GM12878 (cell line): Measurements from ENCODE around the gene C15orf39. TPM values are rescaled to one million over a fixed set of nuclear protein-coding genes. Genes with fewer than 3 reads are reported as not detected.

Source experiments
- ATAC-seq: fragments of 200-7000 bp; cut with Tn5 transposase; 3 replicates; pipeline ENCODE4 v1.9.1; 2020; ENCODE audit warnings: mild to moderate bottlenecking, moderate library complexity
- BruUV-seq: library from RNA; stranded (reverse); fragments of 400-500 nt; replicated peaks from 2 replicates; lab custom pipeline; 2021; lab: Mats Ljungman, UMichigan
- CTCF ChIA-PET: fragments of 300-600 bp; sonication (Branson Sonifier 250); formaldehyde crosslinking; extraction: SDS; loops from one replicate; lab custom pipeline; 2021; ENCODE audit warnings: inconsistent platforms; lab: Yijun Ruan, JAX
- POLR2A ChIA-PET: fragments of 350-600 bp; formaldehyde crosslinking; extraction: SDS; loops from one replicate; lab custom pipeline; 2021; ENCODE audit warnings: inconsistent platforms; lab: Charles Lee
- RAD21 ChIA-PET: fragments of 300-600 bp; sonication (Branson Sonifier 250); formaldehyde crosslinking; loops from one replicate; lab custom pipeline; 2023; ENCODE audit warnings: antibody characterized with exemption; ENCODE audit not compliant: unreplicated experiment; lab: Charles Lee
- SMC1A ChIA-PET: fragments of 300-600 bp; sonication (Branson Sonifier 250); formaldehyde crosslinking; loops from one replicate; lab custom pipeline; 2023; ENCODE audit not compliant: unreplicated experiment, uncharacterized antibody; lab: Charles Lee
- DNase-seq: peaks from one replicate; pipeline ENCODE4 v3.0.0-alpha.2; 2011; ENCODE audit warnings: low read depth, low spot score
- FAIRE-seq: peaks from 3 replicates; lab custom pipeline; 2011; peaks lifted over from hg19 to GRCh38; lab: Jason Lieb, UNC
- H2AFZ ChIP-seq: 2 replicates; pipeline ENCODE4 v1.6.0; 2011; ENCODE audit warnings: low read depth, low read length, control low read depth; ENCODE audit not compliant: control insufficient read depth
- H3K27ac ChIP-seq: 2 replicates; pipeline ENCODE4 v1.5.1; 2011; ENCODE audit warnings: control low read depth; ENCODE audit not compliant: control insufficient read depth, insufficient read depth
- H3K27me3 ChIP-seq, 2 experiments: replicated peaks in 1 of 2; 2 replicates each; pipeline versions ENCODE4 v1.6.0 to v1.6.1; 2011; ENCODE audit warnings: low read length in 1 of 2; ENCODE audit not compliant: control insufficient read depth in 2 of 2, insufficient read depth in 2 of 2
- H3K36me3 ChIP-seq, 2 experiments: 2 replicates each; pipeline ENCODE4 v1.5.1; 2011; ENCODE audit warnings: low read length in 1 of 2; ENCODE audit not compliant: control insufficient read depth in 2 of 2, insufficient read depth in 2 of 2
- H3K4me1 ChIP-seq: 2 replicates; pipeline ENCODE4 v1.6.1; 2011; ENCODE audit warnings: mild to moderate bottlenecking, low read length, moderate library complexity, mixed read lengths; ENCODE audit not compliant: control insufficient read depth, insufficient read depth
- H3K4me2 ChIP-seq: 2 replicates; pipeline ENCODE4 v1.6.0; 2011; ENCODE audit warnings: control low read depth; ENCODE audit not compliant: control insufficient read depth, insufficient read depth
- H3K4me3 ChIP-seq: fragments of 200-600 bp; sonication (generic); 2 replicates; pipeline ENCODE4 v1.5.1; 2016
- H3K79me2 ChIP-seq: 2 replicates; pipeline ENCODE4 v1.6.0; 2011; ENCODE audit warnings: low read length; ENCODE audit not compliant: control insufficient read depth, insufficient read depth
- H3K9ac ChIP-seq: 2 replicates; pipeline ENCODE4 v1.8.0; 2011; ENCODE audit warnings: low read length, control low read depth, mixed read lengths; ENCODE audit not compliant: control insufficient read depth, insufficient read depth
- H3K9me3 ChIP-seq: replicated peaks from 3 replicates; pipeline ENCODE4 v1.5.1; 2011; ENCODE audit warnings: mild to moderate bottlenecking, low read length; ENCODE audit not compliant: control insufficient read depth, insufficient read depth
- H4K20me1 ChIP-seq: 2 replicates; pipeline ENCODE4 v1.6.0; 2011; ENCODE audit not compliant: control insufficient read depth, insufficient read depth
- BCL11A ChIP-seq: IDR thresholded peaks from 2 replicates; pipeline ENCODE4 v1.6.1; 2011; ENCODE audit warnings: low read depth, low read length
- EGR1 ChIP-seq, 2 experiments: IDR thresholded peaks; 1 replicate in 1 of 2; 2 replicates in 1 of 2; pipeline ENCODE4 v1.6.1; 2011 to 2012; ENCODE audit warnings: low read depth in 2 of 2, low read length in 2 of 2, borderline replicate concordance in 1 of 2, mild to moderate bottlenecking in 1 of 2, moderate library complexity in 1 of 2
- TAF1 ChIP-seq: IDR thresholded peaks from 2 replicates; pipeline ENCODE4 v1.6.1; 2011; ENCODE audit warnings: mild to moderate bottlenecking, low read depth, low read length, borderline replicate concordance
- TBL1XR1 ChIP-seq: IDR thresholded peaks from 2 replicates; pipeline ENCODE4 v1.6.1; 2012; ENCODE audit warnings: low read depth, low read length, improper control_type of control experiment
- WGBS: methylation state at CpG from one replicate; pipeline ENCODE4 v1.1.6; 2016; ENCODE audit warnings: low lambda C conversion rate; ENCODE audit not compliant: insufficient replicate concordance, insufficient coverage; ENCODE audit errors: missing lambda C conversion rate; 5-methylcytosine and 5-hydroxymethylcytosine counted together
- in situ Hi-C: fragments of 300-500 bp; cut with MboI; formaldehyde crosslinking; loops from 9 replicates; pipeline ENCODE4 v1.14.3; 2018; ENCODE audit warnings: mixed read lengths
- intact Hi-C: fragments of 100-400 bp; cut with micrococcal nuclease; formaldehyde crosslinking; loops from one replicate; pipeline ENCODE4 v1.14.2; 2022; ENCODE audit not compliant: unreplicated experiment
- polyA plus RNA-seq, 11 experiments: library from polyadenylated mRNA; depleted of rRNA in 4 of 11; unstranded in 6 of 11; stranded (reverse) in 5 of 11; fragments of >200 nt; fragmentation: Nextera tagmentation in 4 of 11; fragmentation: Illumina TruSeq in 1 of 11; extraction: Ambion mirVana in 4 of 11; extraction: Trizol in 1 of 11; gene quantifications; 1 replicate in 1 of 11; 2 replicates in 10 of 11; pipeline versions ENCODE4 v1.2.1 to v1.2.3, GENCODE V29; 2011 to 2016; ENCODE audit warnings: inconsistent platforms in 2 of 11, missing spikeins in 2 of 11, low read depth in 1 of 11
- total RNA-seq, 4 experiments: library from RNA; depleted of rRNA in 3 of 4; stranded (reverse); fragments of >200 nt in 3 of 4; fragmentation: Illumina TruSeq in 1 of 4; extraction: Trizol in 1 of 4; gene quantifications; 2 replicates each; pipeline versions ENCODE4 v1.2.1 to v1.2.3, GENCODE V29; 2013 to 2021
- TF ChIP-seq, protein P1 (sequence below): fragments of 450-650 bp; IDR thresholded peaks from 2 replicates; pipeline ENCODE4 v1.6.1; 2017; ENCODE audit warnings: mild to moderate bottlenecking, moderate library complexity
- TF ChIP-seq, protein P2 (sequence below): IDR thresholded peaks from 2 replicates; pipeline ENCODE4 v1.6.1; 2012; ENCODE audit warnings: improper control_type of control experiment, low read depth, low read length; ENCODE audit not compliant: insufficient replicate concordance

The C15orf39 gene
- total and polyA plus RNA-seq, 10 of the 15 experiments (the other 5 are each of a cell fraction or from before 2014, with no cell fraction given), result 2.3 to 139 (median 33.0) TPM

DNA sequence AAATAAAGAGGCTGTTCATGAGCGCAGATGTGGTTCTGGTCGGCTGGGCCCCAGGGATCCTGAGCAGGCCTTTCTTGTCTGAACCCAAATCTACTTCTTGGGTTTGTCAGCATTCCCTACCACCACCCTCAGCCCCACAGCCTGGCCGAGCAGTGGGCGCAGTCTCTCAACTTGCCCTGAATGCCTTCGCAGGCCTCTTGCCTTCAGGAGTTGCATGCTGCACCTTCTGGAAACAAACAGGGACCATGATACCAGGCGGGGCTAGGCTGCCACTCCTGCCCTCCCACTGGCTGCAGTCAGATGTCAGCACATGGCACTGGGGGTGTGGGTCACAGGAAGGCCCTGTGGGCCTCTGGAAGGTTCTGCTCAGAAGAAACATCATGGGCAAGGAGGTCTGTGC is 13.2 kb upstream of the C15orf39 start (continued):
- TF ChIP-seq EGR1 (IDR thresholded peaks at IDR 0.05; ENCODE audit: borderline replicate concordance in 1 of 2, low read depth in 2 of 2, low read length in 2 of 2) (no peak), BCL11A (no peak)

DNA sequence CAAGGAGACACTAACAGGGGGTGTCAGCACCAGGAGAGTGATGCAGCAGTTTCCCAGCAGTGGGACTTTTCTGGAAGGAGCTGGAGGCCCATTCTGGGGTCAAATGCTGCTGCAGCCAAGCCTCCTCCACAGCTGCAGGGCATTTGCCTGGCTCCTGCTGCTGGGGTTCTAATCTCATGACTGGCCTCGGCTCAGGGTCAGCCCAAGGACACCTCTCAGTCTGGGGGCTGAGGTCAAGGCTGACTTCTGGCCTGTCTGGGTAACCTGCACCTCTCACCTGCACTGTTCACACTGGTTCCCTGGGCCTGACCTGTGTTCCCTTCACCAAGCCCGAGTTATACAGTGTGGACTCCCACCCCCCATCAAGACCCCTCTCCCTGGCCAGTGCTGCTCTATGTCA is 10.4 kb upstream of the C15orf39 start:
- FAIRE-seq (no peak), DNase-seq (no peak), ATAC-seq (no peak)
- Histone ChIP-seq H3K4me3 (no peak overlapping the region), H3K9me3 (no peaks in the 10 kb centered on the region; the same call in 2 of the 3 replicates), H2AFZ (no peak overlapping the region), H3K27me3 (no peaks in the 10 kb centered on the region), H4K20me1 (no peaks in the 10 kb centered on the region; the same call in 1 of the 2 replicates), H3K36me3 (no peaks in the 10 kb centered on the region), H3K79me2 (no peaks in the 10 kb centered on the region), H3K27ac (no peak overlapping the region), H3K4me2 (no peak overlapping the region), H3K9ac (no peak overlapping the region), H3K4me1 (peaks cover 4% of the 10 kb centered on the region)
- ChIA-PET POLR2A (interaction anchor here (0.6 kb wide), 1 partner anchor 131 kb away, joined by 5 read pairs; no protein-coding TSS in a partner anchor), RAD21 (interaction anchor here (1.2 kb wide), 1 partner anchor 10 kb away, joined by 3 read pairs; the partner anchor contains the start of gene C15orf39), SMC1A (interaction anchor here (1.0 to 1.4 kb wide), 2 partner anchors 9 to 16 kb away, joined by 3 read pairs; no protein-coding TSS in a partner anchor), CTCF (no interaction called here)
- TF ChIP-seq TBL1XR1 (no peak), TAF1 (no peak)
- TF ChIP-seq, protein P1, sequence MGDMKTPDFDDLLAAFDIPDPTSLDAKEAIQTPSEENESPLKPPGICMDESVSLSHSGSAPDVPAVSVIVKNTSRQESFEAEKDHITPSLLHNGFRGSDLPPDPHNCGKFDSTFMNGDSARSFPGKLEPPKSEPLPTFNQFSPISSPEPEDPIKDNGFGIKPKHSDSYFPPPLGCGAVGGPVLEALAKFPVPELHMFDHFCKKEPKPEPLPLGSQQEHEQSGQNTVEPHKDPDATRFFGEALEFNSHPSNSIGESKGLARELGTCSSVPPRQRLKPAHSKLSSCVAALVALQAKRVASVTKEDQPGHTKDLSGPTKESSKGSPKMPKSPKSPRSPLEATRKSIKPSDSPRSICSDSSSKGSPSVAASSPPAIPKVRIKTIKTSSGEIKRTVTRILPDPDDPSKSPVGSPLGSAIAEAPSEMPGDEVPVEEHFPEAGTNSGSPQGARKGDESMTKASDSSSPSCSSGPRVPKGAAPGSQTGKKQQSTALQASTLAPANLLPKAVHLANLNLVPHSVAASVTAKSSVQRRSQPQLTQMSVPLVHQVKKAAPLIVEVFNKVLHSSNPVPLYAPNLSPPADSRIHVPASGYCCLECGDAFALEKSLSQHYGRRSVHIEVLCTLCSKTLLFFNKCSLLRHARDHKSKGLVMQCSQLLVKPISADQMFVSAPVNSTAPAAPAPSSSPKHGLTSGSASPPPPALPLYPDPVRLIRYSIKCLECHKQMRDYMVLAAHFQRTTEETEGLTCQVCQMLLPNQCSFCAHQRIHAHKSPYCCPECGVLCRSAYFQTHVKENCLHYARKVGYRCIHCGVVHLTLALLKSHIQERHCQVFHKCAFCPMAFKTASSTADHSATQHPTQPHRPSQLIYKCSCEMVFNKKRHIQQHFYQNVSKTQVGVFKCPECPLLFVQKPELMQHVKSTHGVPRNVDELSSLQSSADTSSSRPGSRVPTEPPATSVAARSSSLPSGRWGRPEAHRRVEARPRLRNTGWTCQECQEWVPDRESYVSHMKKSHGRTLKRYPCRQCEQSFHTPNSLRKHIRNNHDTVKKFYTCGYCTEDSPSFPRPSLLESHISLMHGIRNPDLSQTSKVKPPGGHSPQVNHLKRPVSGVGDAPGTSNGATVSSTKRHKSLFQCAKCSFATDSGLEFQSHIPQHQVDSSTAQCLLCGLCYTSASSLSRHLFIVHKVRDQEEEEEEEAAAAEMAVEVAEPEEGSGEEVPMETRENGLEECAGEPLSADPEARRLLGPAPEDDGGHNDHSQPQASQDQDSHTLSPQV, result no peak
- TF ChIP-seq, protein P2, sequence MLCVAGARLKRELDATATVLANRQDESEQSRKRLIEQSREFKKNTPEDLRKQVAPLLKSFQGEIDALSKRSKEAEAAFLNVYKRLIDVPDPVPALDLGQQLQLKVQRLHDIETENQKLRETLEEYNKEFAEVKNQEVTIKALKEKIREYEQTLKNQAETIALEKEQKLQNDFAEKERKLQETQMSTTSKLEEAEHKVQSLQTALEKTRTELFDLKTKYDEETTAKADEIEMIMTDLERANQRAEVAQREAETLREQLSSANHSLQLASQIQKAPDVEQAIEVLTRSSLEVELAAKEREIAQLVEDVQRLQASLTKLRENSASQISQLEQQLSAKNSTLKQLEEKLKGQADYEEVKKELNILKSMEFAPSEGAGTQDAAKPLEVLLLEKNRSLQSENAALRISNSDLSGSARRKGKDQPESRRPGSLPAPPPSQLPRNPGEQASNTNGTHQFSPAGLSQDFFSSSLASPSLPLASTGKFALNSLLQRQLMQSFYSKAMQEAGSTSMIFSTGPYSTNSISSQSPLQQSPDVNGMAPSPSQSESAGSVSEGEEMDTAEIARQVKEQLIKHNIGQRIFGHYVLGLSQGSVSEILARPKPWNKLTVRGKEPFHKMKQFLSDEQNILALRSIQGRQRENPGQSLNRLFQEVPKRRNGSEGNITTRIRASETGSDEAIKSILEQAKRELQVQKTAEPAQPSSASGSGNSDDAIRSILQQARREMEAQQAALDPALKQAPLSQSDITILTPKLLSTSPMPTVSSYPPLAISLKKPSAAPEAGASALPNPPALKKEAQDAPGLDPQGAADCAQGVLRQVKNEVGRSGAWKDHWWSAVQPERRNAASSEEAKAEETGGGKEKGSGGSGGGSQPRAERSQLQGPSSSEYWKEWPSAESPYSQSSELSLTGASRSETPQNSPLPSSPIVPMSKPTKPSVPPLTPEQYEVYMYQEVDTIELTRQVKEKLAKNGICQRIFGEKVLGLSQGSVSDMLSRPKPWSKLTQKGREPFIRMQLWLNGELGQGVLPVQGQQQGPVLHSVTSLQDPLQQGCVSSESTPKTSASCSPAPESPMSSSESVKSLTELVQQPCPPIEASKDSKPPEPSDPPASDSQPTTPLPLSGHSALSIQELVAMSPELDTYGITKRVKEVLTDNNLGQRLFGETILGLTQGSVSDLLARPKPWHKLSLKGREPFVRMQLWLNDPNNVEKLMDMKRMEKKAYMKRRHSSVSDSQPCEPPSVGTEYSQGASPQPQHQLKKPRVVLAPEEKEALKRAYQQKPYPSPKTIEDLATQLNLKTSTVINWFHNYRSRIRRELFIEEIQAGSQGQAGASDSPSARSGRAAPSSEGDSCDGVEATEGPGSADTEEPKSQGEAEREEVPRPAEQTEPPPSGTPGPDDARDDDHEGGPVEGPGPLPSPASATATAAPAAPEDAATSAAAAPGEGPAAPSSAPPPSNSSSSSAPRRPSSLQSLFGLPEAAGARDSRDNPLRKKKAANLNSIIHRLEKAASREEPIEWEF, result no peak
- WGBS, result 0% methylated on average over 2 of the region's 2 CpGs
- intact Hi-C loops (no loop called here), in situ Hi-C loops (no loop called here)
- BruUV-seq, result no TSS peak
